PC-9 (cell line): ENCODE measurements around the gene KRT3. TPM values are rescaled to one million over a fixed set of nuclear protein-coding genes. Genes with fewer than 3 reads are reported as not detected.

ENCODE experiments used
- BruUV-seq: library from RNA; stranded (reverse); fragments of 400-500 nt; replicated peaks from 2 replicates; lab custom pipeline; 2021; lab: Mats Ljungman, UMichigan
- CTCF ChIA-PET: fragments of 300-600 bp; sonication (Branson Sonifier 250); formaldehyde crosslinking; loops from one replicate; lab custom pipeline; 2022; ENCODE audit warnings: antibody characterized with exemption; lab: Charles Lee
- POLR2A ChIA-PET: fragments of 300-600 bp; sonication (Branson Sonifier 250); formaldehyde crosslinking; loops from one replicate; lab custom pipeline; 2022; ENCODE audit warnings: antibody characterized with exemption; ENCODE audit not compliant: unreplicated experiment; lab: Charles Lee
- DNase-seq, 2 experiments: peaks; one replicate each; pipeline versions ENCODE4 v3.0.0 to v3.0.0-alpha.2; 2015 to 2022; ENCODE audit warnings: mixed read lengths in 1 of 2
- H2AFZ ChIP-seq: fragments of 200-600 bp; sonication (generic); 2 replicates; pipeline ENCODE4 v1.8.1; 2017; ENCODE audit warnings: antibody characterized with exemption
- H3F3A ChIP-seq: fragments of 200-600 bp; sonication (generic); 2 replicates; pipeline ENCODE4 v1.8.1; 2017; ENCODE audit warnings: antibody characterized with exemption, mild to moderate bottlenecking, low read depth; ENCODE audit not compliant: insufficient read depth
- H3K27ac ChIP-seq: fragments of 200-600 bp; sonication (generic); 2 replicates; pipeline ENCODE4 v1.6.1; 2016; ENCODE audit warnings: mixed run types
- H3K27me3 ChIP-seq: fragments of 200-600 bp; sonication (generic); 2 replicates; pipeline ENCODE4 v1.6.1; 2016; ENCODE audit warnings: low read depth, mixed run types; ENCODE audit not compliant: insufficient read depth
- H3K36me3 ChIP-seq: fragments of 200-600 bp; sonication (generic); 2 replicates; pipeline ENCODE4 v1.6.1; 2016; ENCODE audit warnings: low read depth, mixed run types
- H3K4me1 ChIP-seq: fragments of 200-600 bp; sonication (generic); replicated peaks from 2 replicates; pipeline ENCODE4 v1.6.1; 2016; ENCODE audit warnings: mixed run types; ENCODE audit not compliant: insufficient read depth
- H3K4me2 ChIP-seq: fragments of 200-600 bp; sonication (generic); 2 replicates; pipeline ENCODE4 v1.6.1; 2017; ENCODE audit warnings: mixed run types
- H3K4me3 ChIP-seq: fragments of 200-600 bp; sonication (generic); 2 replicates; pipeline ENCODE4 v1.6.1; 2016; ENCODE audit warnings: mixed run types
- H3K79me2 ChIP-seq: fragments of 200-600 bp; sonication (generic); 2 replicates; pipeline ENCODE4 v1.6.1; 2017; ENCODE audit warnings: low read depth, mixed run types
- H3K9me2 ChIP-seq: fragments of 200-600 bp; sonication (generic); 2 replicates; pipeline ENCODE4 v1.8.1; 2017; ENCODE audit warnings: mild to moderate bottlenecking; ENCODE audit not compliant: insufficient read depth
- H3K9me3 ChIP-seq: fragments of 200-600 bp; sonication (generic); 2 replicates; pipeline ENCODE4 v1.8.1; 2016; ENCODE audit warnings: low read depth; ENCODE audit not compliant: insufficient read depth
- H4K20me1 ChIP-seq: fragments of 200-600 bp; sonication (generic); 2 replicates; pipeline ENCODE4 v1.8.1; 2017; ENCODE audit not compliant: insufficient read depth
- EZH2 ChIP-seq: fragments of 200-600 bp; sonication (generic); IDR thresholded peaks from 2 replicates; pipeline ENCODE4 v1.8.0; 2017; ENCODE audit warnings: antibody characterized with exemption, low read depth
- intact Hi-C: fragments of 100-400 bp; cut with micrococcal nuclease; formaldehyde crosslinking; loops from one replicate; pipeline ENCODE4 v1.10.0; 2022; ENCODE audit not compliant: unreplicated experiment
- total RNA-seq: library from RNA; stranded (reverse); gene quantifications from 2 replicates; pipeline ENCODE4 v1.2.3, GENCODE V29; 2021
- TF ChIP-seq, protein P1 (sequence below): fragments of 200-600 bp; sonication (generic); conservative IDR thresholded peaks from 2 replicates; pipeline ENCODE4 v1.6.1; 2017; ENCODE audit warnings: mixed run types, antibody characterized with exemption, mild to moderate bottlenecking, moderate library complexity

The KRT3 gene
- total RNA-seq, 1 experiment from 2014 or later: 0.24 TPM

DNA sequence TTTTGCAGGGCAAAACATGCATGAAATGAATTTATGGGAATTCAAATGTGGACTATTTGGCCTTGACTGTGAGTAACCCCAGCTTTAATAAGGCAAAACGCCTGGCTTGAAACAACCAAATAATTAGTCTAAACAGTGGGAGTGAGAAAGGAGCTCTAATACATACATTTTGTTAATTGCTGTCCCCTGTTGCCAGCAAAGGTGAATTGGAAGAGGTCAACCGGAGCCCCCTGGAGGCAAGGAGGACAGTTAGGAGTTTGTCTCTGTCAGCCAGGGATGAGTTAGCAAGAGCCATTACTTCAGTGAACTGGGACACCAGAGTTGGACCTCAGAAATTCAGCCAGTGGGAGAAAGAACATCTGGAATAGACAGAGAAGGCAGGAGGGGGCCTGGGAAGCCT is 36.2 kb downstream of the KRT3 start:
- POLR2A ChIA-PET: no interaction called here
- no peak for DNase-seq

DNA sequence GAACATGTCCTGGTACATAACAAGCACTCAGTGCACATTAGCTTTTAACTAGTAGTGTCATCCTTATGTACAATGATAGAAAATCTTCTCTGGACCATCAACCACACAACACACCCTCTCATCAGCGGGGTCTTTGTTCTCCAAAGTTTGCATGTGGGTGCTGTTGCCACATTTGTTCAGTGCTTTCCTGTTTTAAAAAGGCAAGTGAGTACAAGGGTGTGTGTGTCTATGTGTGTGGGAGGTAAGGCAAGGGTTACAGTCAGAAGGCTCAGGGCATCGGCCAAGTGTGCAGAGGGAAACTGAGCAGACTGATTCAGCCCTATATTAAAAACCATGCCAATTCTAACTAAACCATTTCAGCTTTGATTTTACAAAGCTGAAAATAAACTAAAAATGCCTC is 36.7 kb downstream of the KRT3 start:
- no peaks in the 10 kb centered on the region for H3F3A ChIP-seq
- TF ChIP-seq, protein P1, sequence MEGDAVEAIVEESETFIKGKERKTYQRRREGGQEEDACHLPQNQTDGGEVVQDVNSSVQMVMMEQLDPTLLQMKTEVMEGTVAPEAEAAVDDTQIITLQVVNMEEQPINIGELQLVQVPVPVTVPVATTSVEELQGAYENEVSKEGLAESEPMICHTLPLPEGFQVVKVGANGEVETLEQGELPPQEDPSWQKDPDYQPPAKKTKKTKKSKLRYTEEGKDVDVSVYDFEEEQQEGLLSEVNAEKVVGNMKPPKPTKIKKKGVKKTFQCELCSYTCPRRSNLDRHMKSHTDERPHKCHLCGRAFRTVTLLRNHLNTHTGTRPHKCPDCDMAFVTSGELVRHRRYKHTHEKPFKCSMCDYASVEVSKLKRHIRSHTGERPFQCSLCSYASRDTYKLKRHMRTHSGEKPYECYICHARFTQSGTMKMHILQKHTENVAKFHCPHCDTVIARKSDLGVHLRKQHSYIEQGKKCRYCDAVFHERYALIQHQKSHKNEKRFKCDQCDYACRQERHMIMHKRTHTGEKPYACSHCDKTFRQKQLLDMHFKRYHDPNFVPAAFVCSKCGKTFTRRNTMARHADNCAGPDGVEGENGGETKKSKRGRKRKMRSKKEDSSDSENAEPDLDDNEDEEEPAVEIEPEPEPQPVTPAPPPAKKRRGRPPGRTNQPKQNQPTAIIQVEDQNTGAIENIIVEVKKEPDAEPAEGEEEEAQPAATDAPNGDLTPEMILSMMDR: no peak
- TF ChIP-seq EZH2: no peak
- BruUV-seq: no TSS peak
- H2AFZ ChIP-seq: no peak overlapping the region
- H3K79me2 ChIP-seq: no peaks in the 10 kb centered on the region
- intact Hi-C loops: no loop called here
- H3K4me2 ChIP-seq: no peak overlapping the region
- H3K9me2 ChIP-seq: no peaks in the 10 kb centered on the region
- peaks cover 8% of the 10 kb centered on the region for H3K27me3 ChIP-seq
- H3K4me1 ChIP-seq: no peaks in the 10 kb centered on the region
- H3K4me3 ChIP-seq: no peak overlapping the region
- ChIA-PET CTCF (no interaction called here), POLR2A (interaction anchor here (0.7 kb wide), 1 partner anchor 433 kb away, joined by 3 read pairs; no protein-coding TSS in a partner anchor)
- no peaks in the 10 kb centered on the region for H3K36me3 ChIP-seq
- H3K9me3 ChIP-seq: peaks cover 4% of the 10 kb centered on the region; the same call in 1 of the 2 replicates
- H4K20me1 ChIP-seq: no peaks in the 10 kb centered on the region
- H3K27ac ChIP-seq: no peak overlapping the region
- no peak for DNase-seq

More for the DNA sequence above, 36.2 kb downstream of the KRT3 start:
- TF ChIP-seq, protein P1: no peak
- no peak for TF ChIP-seq EZH2
- H3K79me2 ChIP-seq: no peaks in the 10 kb centered on the region
- no peaks in the 10 kb centered on the region for H3K4me1 ChIP-seq
- no peaks in the 10 kb centered on the region for H4K20me1 ChIP-seq
- intact Hi-C loops: no loop called here
- no peaks in the 10 kb centered on the region for H3F3A ChIP-seq
- H3K36me3 ChIP-seq: no peaks in the 10 kb centered on the region
- CTCF ChIA-PET: no interaction called here
- H3K27ac ChIP-seq: no peak overlapping the region
- H3K27me3 ChIP-seq: peaks cover 8% of the 10 kb centered on the region
- H3K4me3 ChIP-seq: no peak overlapping the region
- peaks cover 4% of the 10 kb centered on the region; the same call in 1 of the 2 replicates for H3K9me3 ChIP-seq
- no peak overlapping the region for H3K4me2 ChIP-seq
- H3K9me2 ChIP-seq: no peaks in the 10 kb centered on the region
- BruUV-seq: no TSS peak
- H2AFZ ChIP-seq: no peak overlapping the region

DNA sequence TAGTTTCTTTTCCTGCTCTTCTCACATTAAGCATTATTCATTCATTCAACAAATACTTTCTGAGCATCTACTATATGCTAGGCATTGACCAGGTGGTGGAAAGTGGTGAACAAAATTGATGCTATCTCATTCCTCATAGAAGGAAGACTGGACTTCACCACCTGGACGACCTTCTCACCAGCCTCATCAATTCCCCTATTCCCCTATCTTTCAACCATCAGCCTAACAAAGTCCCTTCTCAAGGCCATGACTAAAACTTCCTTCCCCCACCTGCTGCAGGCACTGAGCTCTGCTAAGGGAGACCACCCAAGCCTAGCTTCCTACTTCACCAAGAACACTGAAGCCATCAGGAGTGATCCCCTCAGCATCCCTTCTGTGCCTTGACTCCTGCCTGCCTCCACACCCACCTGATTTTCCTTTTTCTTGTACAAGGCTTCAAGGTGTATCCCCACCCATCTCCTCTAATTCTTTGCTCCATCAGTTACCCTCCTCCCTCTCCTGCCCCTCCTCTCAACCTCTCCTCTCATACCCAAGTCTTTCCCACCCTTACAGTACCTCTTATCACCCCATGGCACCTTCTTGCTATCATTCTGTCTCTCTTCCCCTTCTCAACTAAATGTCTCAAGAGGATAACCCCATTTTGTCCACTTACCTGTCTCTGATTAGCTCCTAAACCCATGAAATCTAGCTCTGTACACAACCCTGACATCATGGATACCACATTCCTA is 38.3 kb downstream of the KRT3 start:
- ChIA-PET POLR2A (no interaction called here), CTCF (no interaction called here)
- Histone ChIP-seq H3F3A (no peaks in the 10 kb centered on the region), H3K9me2 (no peaks in the 10 kb centered on the region), H3K9me3 (peaks cover 4% of the 10 kb centered on the region; the same call in 1 of the 2 replicates), H3K27me3 (peaks cover 8% of the 10 kb centered on the region), H2AFZ (no peak overlapping the region), H3K4me1 (no peaks in the 10 kb centered on the region), H3K27ac (no peak overlapping the region), H3K4me3 (no peak overlapping the region), H3K36me3 (no peaks in the 10 kb centered on the region), H3K4me2 (no peak overlapping the region), H4K20me1 (no peaks in the 10 kb centered on the region), H3K79me2 (no peaks in the 10 kb centered on the region)
- intact Hi-C loops: no loop called here
- no TSS peak for BruUV-seq
- DNase-seq: no peak
- TF ChIP-seq, protein P1: no peak
- TF ChIP-seq EZH2: no peak
